ENCODE data around the gene GFY. TPM values are rescaled to one million over a fixed set of nuclear protein-coding genes. Genes with fewer than 3 reads are reported as not detected.

The GFY gene
- total and polyA plus RNA-seq, 5 donors: not detected

GRCh38 chr19:49393881-49394280 is 31.3 kb upstream of the GFY start:
- 57% methylated on average over 5 of the region's 5 CpGs for WGBS

DNA sequence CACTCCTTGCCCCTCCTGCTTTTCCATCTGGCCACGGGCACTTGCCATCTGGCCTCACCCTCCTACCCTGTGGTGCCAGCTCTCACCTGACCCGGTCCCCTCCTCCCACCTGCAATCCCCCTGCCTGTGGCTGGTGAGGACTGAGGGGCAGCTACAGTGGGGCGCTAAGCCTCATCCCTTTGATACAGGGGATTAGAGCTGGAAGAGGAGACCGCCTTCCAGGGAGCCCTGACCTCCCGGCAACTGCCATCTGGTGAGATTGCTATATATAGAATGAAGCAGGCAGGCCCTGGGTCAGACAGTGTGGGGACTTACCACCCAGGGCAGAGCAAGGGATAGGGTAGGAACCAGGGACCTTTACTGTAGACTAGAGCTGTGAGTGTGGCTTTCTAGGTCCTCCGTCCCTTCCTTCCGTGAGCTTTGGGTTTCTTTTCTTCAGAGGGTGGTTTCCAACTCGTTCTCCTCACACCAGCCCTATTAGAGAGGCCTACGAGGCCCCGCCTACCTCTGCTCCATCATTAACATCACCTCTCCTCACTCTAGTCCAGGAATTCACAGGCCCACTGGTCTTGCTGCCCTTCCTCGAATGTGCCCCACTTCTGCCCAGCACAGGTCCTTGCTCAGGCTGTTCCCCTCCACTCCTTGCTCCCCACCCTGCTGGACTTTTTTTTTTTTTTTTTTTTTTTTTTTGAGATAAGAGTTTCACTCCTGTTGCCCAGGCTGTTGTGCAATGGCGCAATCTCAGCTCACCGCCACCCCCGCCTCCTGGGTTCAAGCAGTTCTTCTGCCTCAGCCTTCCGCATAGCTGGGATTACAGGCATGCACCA is 29.4 kb upstream of the GFY start:
- H3K27ac ChIP-seq (ENCODE audit: low read length): no peak overlapping the region
- H3K9me3 ChIP-seq (ENCODE audit: control insufficient read depth, low read length): no peaks in the 10 kb centered on the region
- 72% methylated on average over 15 of the region's 15 CpGs for WGBS
- no peak overlapping the region for H3K4me3 ChIP-seq (ENCODE audit: low read length)
- intact Hi-C loops (cut with DNase I): loop anchor here in 1 of 4 donors (5.0 kb wide), 1 partner anchor 42 kb away; no protein-coding TSS in a partner anchor
- H3K4me1 ChIP-seq (ENCODE audit: control insufficient read depth, insufficient read depth, low read length): no peaks in the 10 kb centered on the region
- no peaks in the 10 kb centered on the region for H3K27me3 ChIP-seq (ENCODE audit: control insufficient read depth, insufficient read depth)
- ATAC-seq (no peak), DNase-seq (peak in 1 of 3 donors; percentile 37)

More at GRCh38 chr19:49393881-49394280, 31.3 kb upstream of the GFY start:
- Histone ChIP-seq H3K27me3 (ENCODE audit: control insufficient read depth, insufficient read depth) (no peaks in the 10 kb centered on the region), H3K4me1 (ENCODE audit: control insufficient read depth, insufficient read depth, low read length) (no peaks in the 10 kb centered on the region), H3K4me3 (ENCODE audit: low read length) (no peak overlapping the region), H3K27ac (ENCODE audit: low read length) (no peak overlapping the region), H3K9me3 (ENCODE audit: control insufficient read depth, low read length) (no peaks in the 10 kb centered on the region)
- ATAC-seq (no peak), DNase-seq (no peak)
- intact Hi-C loops (cut with DNase I): loop anchor here in 2 of 4 donors (5.0 kb wide), 2 partner anchors 33 to 48 kb away; partner anchors contain the start of genes SLC17A7 (in 2 of the 2) and GFY (in 1 of the 2)

GRCh38 chr19:49396738-49397505 is 28.3 kb upstream of the GFY start:
- Histone ChIP-seq H3K4me3 (ENCODE audit: low read length) (no peak overlapping the region), H3K9me3 (ENCODE audit: control insufficient read depth, low read length) (no peaks in the 10 kb centered on the region), H3K27ac (ENCODE audit: low read length) (no peak overlapping the region), H3K27me3 (ENCODE audit: control insufficient read depth, insufficient read depth) (no peaks in the 10 kb centered on the region), H3K4me1 (ENCODE audit: control insufficient read depth, insufficient read depth, low read length) (no peaks in the 10 kb centered on the region)
- DNase-seq (no peak), ATAC-seq (no peak)
- WGBS: 75% methylated on average over 8 of the region's 8 CpGs
- intact Hi-C loops (cut with DNase I): loop anchor here in 1 of 4 donors (5.0 kb wide), 1 partner anchor 40 kb away; no protein-coding TSS in a partner anchor

GRCh38 chr19:49398001-49398615 is 27.1 kb upstream of the GFY start:
- ATAC-seq (no peak), DNase-seq (no peak)
- no peaks in the 10 kb centered on the region for H3K4me1 ChIP-seq (ENCODE audit: control insufficient read depth, insufficient read depth, low read length)
- intact Hi-C loops (cut with DNase I): loop anchor here in 1 of 4 donors (5.0 kb wide), 1 partner anchor 39 kb away; no protein-coding TSS in a partner anchor
- no peaks in the 10 kb centered on the region for H3K27me3 ChIP-seq (ENCODE audit: control insufficient read depth, insufficient read depth)
- H3K27ac ChIP-seq (ENCODE audit: low read length): no peak overlapping the region
- H3K4me3 ChIP-seq (ENCODE audit: low read length): no peak overlapping the region
- H3K9me3 ChIP-seq (ENCODE audit: control insufficient read depth, low read length): no peaks in the 10 kb centered on the region
- WGBS: 67% methylated on average over 11 of the region's 11 CpGs

DNA sequence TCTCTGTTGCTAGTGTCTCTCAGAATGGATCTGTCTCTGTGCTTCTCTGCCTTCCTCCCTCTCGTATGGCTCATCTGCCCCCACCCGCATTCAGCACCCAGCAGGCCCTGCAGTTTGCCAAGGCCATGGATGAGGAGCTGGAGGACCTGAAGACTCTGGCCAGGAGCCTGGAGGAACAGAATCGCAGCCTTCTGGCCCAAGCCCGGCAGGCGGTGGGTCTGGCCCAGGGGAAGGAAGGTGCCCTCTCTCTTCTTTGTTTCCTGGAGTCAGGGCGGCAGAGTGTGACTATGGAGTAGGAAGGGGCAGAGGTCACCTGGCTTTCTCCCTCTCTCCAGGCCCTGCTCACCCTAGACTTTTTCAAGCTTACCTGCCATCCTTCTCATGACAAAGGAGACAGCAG is 26.3 kb upstream of the GFY start:
- 78% methylated on average over 6 of the region's 6 CpGs for WGBS
- no peak overlapping the region for H3K4me3 ChIP-seq (ENCODE audit: low read length)
- DNase-seq (no peak), ATAC-seq (no peak)
- intact Hi-C loops (cut with DNase I): loop anchor here in 1 of 4 donors (5.0 kb wide), 1 partner anchor 38 kb away; no protein-coding TSS in a partner anchor
- no peaks in the 10 kb centered on the region for H3K27me3 ChIP-seq (ENCODE audit: control insufficient read depth, insufficient read depth)
- no peak overlapping the region for H3K27ac ChIP-seq (ENCODE audit: low read length)
- no peaks in the 10 kb centered on the region for H3K9me3 ChIP-seq (ENCODE audit: control insufficient read depth, low read length)
- no peaks in the 10 kb centered on the region for H3K4me1 ChIP-seq (ENCODE audit: control insufficient read depth, insufficient read depth, low read length)

DNA sequence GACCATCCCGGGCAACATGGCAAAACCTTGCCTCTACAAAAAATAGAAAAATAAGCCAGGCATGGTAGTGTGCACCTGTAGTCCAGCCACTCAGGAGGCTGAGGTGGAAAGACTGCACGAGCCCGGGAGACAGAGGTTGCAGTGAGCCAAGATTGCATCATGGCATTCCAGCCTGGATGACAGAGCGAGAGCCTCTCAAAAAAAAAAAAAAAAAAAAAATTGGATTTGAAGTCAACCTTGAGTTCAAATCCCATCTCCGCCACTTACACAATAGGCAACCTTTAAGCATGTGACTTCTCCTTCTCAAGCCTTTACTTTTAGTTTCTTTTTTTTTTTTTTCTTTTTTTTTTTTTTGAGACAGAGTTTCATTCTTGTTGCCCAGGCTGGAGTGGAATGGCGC is 25.2 kb upstream of the GFY start:
- no peak overlapping the region for H3K4me3 ChIP-seq (ENCODE audit: low read length)
- intact Hi-C loops (cut with DNase I): no loop called here
- 81% methylated on average over 6 of the region's 6 CpGs for WGBS
- ATAC-seq (no peak), DNase-seq (no peak)
- H3K27ac ChIP-seq (ENCODE audit: low read length): no peak overlapping the region
- H3K4me1 ChIP-seq (ENCODE audit: control insufficient read depth, insufficient read depth, low read length): no peaks in the 10 kb centered on the region
- H3K9me3 ChIP-seq (ENCODE audit: control insufficient read depth, low read length): no peaks in the 10 kb centered on the region
- H3K27me3 ChIP-seq (ENCODE audit: control insufficient read depth, insufficient read depth): no peaks in the 10 kb centered on the region

GRCh38 chr19:49403404-49404187 is 21.6 kb upstream of the GFY start:
- DNase-seq: no peak
- intact Hi-C loops (cut with DNase I): no loop called here

GRCh38 chr19:49407079-49407478 is 18.1 kb upstream of the GFY start:
- intact Hi-C loops (cut with DNase I): no loop called here
- Histone ChIP-seq H3K4me1 (ENCODE audit: control insufficient read depth, insufficient read depth, low read length) (no peaks in the 10 kb centered on the region), H3K4me3 (ENCODE audit: low read length) (no peak overlapping the region), H3K27ac (ENCODE audit: low read length) (no peak overlapping the region), H3K27me3 (ENCODE audit: control insufficient read depth, insufficient read depth) (no peaks in the 10 kb centered on the region), H3K9me3 (ENCODE audit: control insufficient read depth, low read length) (no peaks in the 10 kb centered on the region)
- ATAC-seq: no peak
- no peak for DNase-seq
- WGBS: 55% methylated on average over 7 of the region's 7 CpGs

More at GRCh38 chr19:49403404-49404187, 21.6 kb upstream of the GFY start:
- Histone ChIP-seq H3K27me3 (ENCODE audit: control insufficient read depth, insufficient read depth) (no peaks in the 10 kb centered on the region), H3K4me3 (ENCODE audit: low read length) (no peak overlapping the region), H3K4me1 (ENCODE audit: control insufficient read depth, insufficient read depth, low read length) (no peaks in the 10 kb centered on the region), H3K27ac (ENCODE audit: low read length) (no peak overlapping the region), H3K9me3 (ENCODE audit: control insufficient read depth, low read length) (no peaks in the 10 kb centered on the region)
- no peak for ATAC-seq
- WGBS: 44% methylated on average over 7 of the region's 7 CpGs

DNA sequence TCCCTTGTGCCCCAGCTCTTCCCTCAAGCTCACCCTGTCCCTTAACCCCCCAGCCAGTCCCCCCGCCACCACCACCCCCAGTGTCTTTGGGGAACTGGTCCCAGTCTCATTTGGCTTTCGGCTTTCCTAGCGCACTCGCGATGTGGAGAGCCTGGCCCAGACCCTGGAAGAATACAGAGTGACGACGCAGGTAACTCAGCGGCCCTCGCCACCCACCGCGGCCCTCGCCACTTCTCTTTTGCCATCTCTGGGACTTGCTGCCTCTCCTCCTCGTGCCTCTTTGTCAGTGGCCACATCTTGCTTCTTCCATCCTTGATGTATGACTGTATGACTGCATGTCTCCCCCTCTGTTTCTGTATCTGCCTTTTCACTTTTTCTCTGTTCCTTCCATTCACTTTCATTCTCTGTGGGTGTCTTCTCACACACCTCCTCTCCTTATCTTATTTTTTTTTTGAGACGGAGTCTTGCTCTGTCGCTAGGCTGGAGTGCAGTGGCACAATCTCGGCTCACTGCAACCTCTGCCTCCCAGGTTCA is 17.6 kb upstream of the GFY start:
- Histone ChIP-seq H3K27me3 (ENCODE audit: control insufficient read depth, insufficient read depth) (no peaks in the 10 kb centered on the region), H3K4me3 (ENCODE audit: low read length) (no peak overlapping the region), H3K4me1 (ENCODE audit: control insufficient read depth, insufficient read depth, low read length) (no peaks in the 10 kb centered on the region), H3K27ac (ENCODE audit: low read length) (no peak overlapping the region), H3K9me3 (ENCODE audit: control insufficient read depth, low read length) (no peaks in the 10 kb centered on the region)
- intact Hi-C loops (cut with DNase I): no loop called here
- no peak for ATAC-seq
- 83% methylated on average over 16 of the region's 16 CpGs for WGBS
- DNase-seq: no peak

- H3K27ac ChIP-seq (ENCODE audit: low read length): no peak overlapping the region
- H3K27me3 ChIP-seq (ENCODE audit: control insufficient read depth, insufficient read depth): no peaks in the 10 kb centered on the region
- H3K9me3 ChIP-seq (ENCODE audit: control insufficient read depth, low read length): no peaks in the 10 kb centered on the region
- intact Hi-C loops (cut with DNase I): no loop called here
- 75% methylated on average over 8 of the region's 8 CpGs for WGBS
- DNase-seq: no peak
- no peaks in the 10 kb centered on the region for H3K4me1 ChIP-seq (ENCODE audit: control insufficient read depth, insufficient read depth, low read length)
- ATAC-seq: no peak
- no peak overlapping the region for H3K4me3 ChIP-seq (ENCODE audit: low read length)
These were observed 16.3 kb upstream of the GFY start for GRCh38 chr19:49408816-49409440.

Measured in right cardiac atrium (tissue), 5 donors.